Measurements from ENCODE around the gene DHX58. TPM values are rescaled to one million over a fixed set of nuclear protein-coding genes. Genes with fewer than 3 reads are reported as not detected.

The DHX58 gene
- total RNA-seq, 1 donor from 2014 or later = 11.3 TPM

- DNase-seq (ENCODE audit: extremely low read depth, low read depth, low spot score) = no peak
These were observed 17.9 kb upstream of the DHX58 start for GRCh38 chr17:42130310-42130936.

GRCh38 chr17:42129109-42129837, 16.8 kb upstream of the DHX58 start:
- DNase-seq (ENCODE audit: extremely low read depth, low read depth, low spot score) = no peak

- no peak for DNase-seq (ENCODE audit: extremely low read depth, low read depth, low spot score)
These were observed 14.9 kb upstream of the DHX58 start for GRCh38 chr17:42127414-42127813.

- DNase-seq (ENCODE audit: extremely low read depth, low read depth, low spot score) = no peak
These were observed 14.3 kb upstream of the DHX58 start for GRCh38 chr17:42126836-42127235.

GRCh38 chr17:42125565-42125964, 13.1 kb upstream of the DHX58 start:
- DNase-seq (ENCODE audit: extremely low read depth, low read depth, low spot score) = no peak

GRCh38 chr17:42124256-42124655, 11.7 kb upstream of the DHX58 start:
- no peak for DNase-seq (ENCODE audit: extremely low read depth, low read depth, low spot score)

GRCh38 chr17:42122371-42123303, 10.1 kb upstream of the DHX58 start, which contains the start of gene HSPB9:
TSS of gene HSPB9 (plus strand) at chr17:42122804. CDS start at chr17:42122851, 47 bp downstream.
- DNase-seq (ENCODE audit: extremely low read depth, low read depth, low spot score) = no peak

- no peak for DNase-seq (ENCODE audit: extremely low read depth, low read depth, low spot score)
These were observed 8.6 kb upstream of the DHX58 start, which contains the start of gene KAT2A for GRCh38 chr17:42120770-42121769. TSS of gene KAT2A (minus strand) at chr17:42121367. CDS start at chr17:42121304, 63 bp downstream.

GRCh38 chr17:42120161-42120769, 7.8 kb upstream of the DHX58 start:
- DNase-seq (ENCODE audit: extremely low read depth, low read depth, low spot score) = no peak

GRCh38 chr17:42119301-42119700, 6.8 kb upstream of the DHX58 start:
- DNase-seq (ENCODE audit: extremely low read depth, low read depth, low spot score) = no peak

- no peak for DNase-seq (ENCODE audit: extremely low read depth, low read depth, low spot score)
These were observed 6.0 kb upstream of the DHX58 start for GRCh38 chr17:42118545-42118944.

GRCh38 chr17:42118126-42118510, 5.6 kb upstream of the DHX58 start:
- DNase-seq (ENCODE audit: extremely low read depth, low read depth, low spot score) = no peak

GRCh38 chr17:42117397-42118125, 5.0 kb upstream of the DHX58 start:
- DNase-seq (ENCODE audit: extremely low read depth, low read depth, low spot score) = no peak

- DNase-seq (ENCODE audit: extremely low read depth, low read depth, low spot score) = no peak
These were observed 4.3 kb upstream of the DHX58 start for GRCh38 chr17:42116705-42117396.

- no peak for DNase-seq (ENCODE audit: extremely low read depth, low read depth, low spot score)
These were observed 1.6 kb upstream of the DHX58 start for GRCh38 chr17:42114118-42114517.

GRCh38 chr17:42113293-42114069, 967 bp upstream of the DHX58 start:
- DNase-seq (ENCODE audit: extremely low read depth, low read depth, low spot score) = no peak

- DNase-seq (ENCODE audit: extremely low read depth, low read depth, low spot score) = no peak
These were observed 503 bp downstream of the DHX58 start for GRCh38 chr17:42111871-42112551.

Measured in glomerular endothelial cell (primary cell).